H1 (cell line): Measurements from ENCODE around the gene TMEM222. TPM values are rescaled to one million over a fixed set of nuclear protein-coding genes. Genes with fewer than 3 reads are reported as not detected.
A peak's percentile ranks its signal among the peaks of the same experiment; 100 is the strongest.

Experiments used
- ASH2L ChIP-seq: fragments of 200-600, 300-600 bp; sonication (generic); IDR thresholded peaks from one replicate; pipeline ENCODE4 v1.7.1; 2017; ENCODE audit warnings: low read length
- EGR1 ChIP-seq: IDR thresholded peaks from 2 replicates; pipeline ENCODE4 v1.6.1; 2011; ENCODE audit warnings: low read depth, low read length, borderline replicate concordance
- KDM4A ChIP-seq: IDR thresholded peaks from one replicate; pipeline ENCODE4 v1.7.1; 2012; ENCODE audit warnings: low read depth, mild to moderate bottlenecking, moderate library complexity, low read length, inconsistent platforms; ENCODE audit not compliant: severe bottlenecking
- NANOG ChIP-seq: IDR thresholded peaks from 2 replicates; pipeline ENCODE4 v1.6.1; 2011; ENCODE audit warnings: low read length, low read depth, mild to moderate bottlenecking, inconsistent platforms; ENCODE audit not compliant: insufficient read depth, poor library complexity, severe bottlenecking
- TAF1 ChIP-seq: IDR thresholded peaks from 2 replicates; pipeline ENCODE4 v1.6.1; 2011; ENCODE audit warnings: mild to moderate bottlenecking, low read depth, low read length
- polyA plus RNA-seq, 7 experiments: library from polyadenylated mRNA; depleted of rRNA in 3 of 7; stranded (reverse) in 5 of 7; unstranded in 2 of 7; fragments of >200 nt in 5 of 7; fragments of 200-250 nt in 2 of 7; gene quantifications; 1 replicate in 5 of 7; 2 replicates in 1 of 7; 4 replicates in 1 of 7; pipeline versions ENCODE4 v1.2.1 to v1.2.3, GENCODE V29; 2011 to 2013; ENCODE audit warnings: missing spikeins in 2 of 7, mixed read lengths in 2 of 7
- total RNA-seq: library from RNA; stranded (reverse); fragmentation: NEBNext Ultra II Directional; extraction: Animal tissue kit (Norgen Biotek cat#: 25700); gene quantifications from 2 replicates; pipeline ENCODE4 v1.2.1, GENCODE V29; 2021
- TF ChIP-seq, protein P1 (sequence below): fragments of 300-600 bp; sonication (generic); IDR thresholded peaks from 2 replicates; pipeline ENCODE4 v1.7.1; 2012; ENCODE audit warnings: low read length, moderate library complexity, mild to moderate bottlenecking, inconsistent platforms; ENCODE audit not compliant: insufficient replicate concordance
- TF ChIP-seq, protein P2 (sequence below), 3 experiments: IDR thresholded peaks; 1 replicate in 2 of 3; 2 replicates in 1 of 3; pipeline versions ENCODE4 v1.5.1 to v1.6.1; 2011; ENCODE audit warnings: low read length in 3 of 3, mild to moderate bottlenecking in 3 of 3, inconsistent platforms in 2 of 3, low read depth in 1 of 3, moderate library complexity in 1 of 3; ENCODE audit not compliant: insufficient read depth in 1 of 3; ENCODE audit errors: control extremely low read depth in 1 of 3

Gene TMEM222
- total and polyA plus RNA-seq, 2 of the 8 experiments (the other 6 are each of a cell fraction or from before 2014, with no cell fraction given): 27.0 to 51.8 TPM

- peak; percentile 26 for TF ChIP-seq KDM4A
- peak; percentile 59 for TF ChIP-seq ASH2L
- TF ChIP-seq NANOG: no peak
- no peak; the same call in 1 of the 2 replicates for TF ChIP-seq EGR1
- TF ChIP-seq, protein P1, sequence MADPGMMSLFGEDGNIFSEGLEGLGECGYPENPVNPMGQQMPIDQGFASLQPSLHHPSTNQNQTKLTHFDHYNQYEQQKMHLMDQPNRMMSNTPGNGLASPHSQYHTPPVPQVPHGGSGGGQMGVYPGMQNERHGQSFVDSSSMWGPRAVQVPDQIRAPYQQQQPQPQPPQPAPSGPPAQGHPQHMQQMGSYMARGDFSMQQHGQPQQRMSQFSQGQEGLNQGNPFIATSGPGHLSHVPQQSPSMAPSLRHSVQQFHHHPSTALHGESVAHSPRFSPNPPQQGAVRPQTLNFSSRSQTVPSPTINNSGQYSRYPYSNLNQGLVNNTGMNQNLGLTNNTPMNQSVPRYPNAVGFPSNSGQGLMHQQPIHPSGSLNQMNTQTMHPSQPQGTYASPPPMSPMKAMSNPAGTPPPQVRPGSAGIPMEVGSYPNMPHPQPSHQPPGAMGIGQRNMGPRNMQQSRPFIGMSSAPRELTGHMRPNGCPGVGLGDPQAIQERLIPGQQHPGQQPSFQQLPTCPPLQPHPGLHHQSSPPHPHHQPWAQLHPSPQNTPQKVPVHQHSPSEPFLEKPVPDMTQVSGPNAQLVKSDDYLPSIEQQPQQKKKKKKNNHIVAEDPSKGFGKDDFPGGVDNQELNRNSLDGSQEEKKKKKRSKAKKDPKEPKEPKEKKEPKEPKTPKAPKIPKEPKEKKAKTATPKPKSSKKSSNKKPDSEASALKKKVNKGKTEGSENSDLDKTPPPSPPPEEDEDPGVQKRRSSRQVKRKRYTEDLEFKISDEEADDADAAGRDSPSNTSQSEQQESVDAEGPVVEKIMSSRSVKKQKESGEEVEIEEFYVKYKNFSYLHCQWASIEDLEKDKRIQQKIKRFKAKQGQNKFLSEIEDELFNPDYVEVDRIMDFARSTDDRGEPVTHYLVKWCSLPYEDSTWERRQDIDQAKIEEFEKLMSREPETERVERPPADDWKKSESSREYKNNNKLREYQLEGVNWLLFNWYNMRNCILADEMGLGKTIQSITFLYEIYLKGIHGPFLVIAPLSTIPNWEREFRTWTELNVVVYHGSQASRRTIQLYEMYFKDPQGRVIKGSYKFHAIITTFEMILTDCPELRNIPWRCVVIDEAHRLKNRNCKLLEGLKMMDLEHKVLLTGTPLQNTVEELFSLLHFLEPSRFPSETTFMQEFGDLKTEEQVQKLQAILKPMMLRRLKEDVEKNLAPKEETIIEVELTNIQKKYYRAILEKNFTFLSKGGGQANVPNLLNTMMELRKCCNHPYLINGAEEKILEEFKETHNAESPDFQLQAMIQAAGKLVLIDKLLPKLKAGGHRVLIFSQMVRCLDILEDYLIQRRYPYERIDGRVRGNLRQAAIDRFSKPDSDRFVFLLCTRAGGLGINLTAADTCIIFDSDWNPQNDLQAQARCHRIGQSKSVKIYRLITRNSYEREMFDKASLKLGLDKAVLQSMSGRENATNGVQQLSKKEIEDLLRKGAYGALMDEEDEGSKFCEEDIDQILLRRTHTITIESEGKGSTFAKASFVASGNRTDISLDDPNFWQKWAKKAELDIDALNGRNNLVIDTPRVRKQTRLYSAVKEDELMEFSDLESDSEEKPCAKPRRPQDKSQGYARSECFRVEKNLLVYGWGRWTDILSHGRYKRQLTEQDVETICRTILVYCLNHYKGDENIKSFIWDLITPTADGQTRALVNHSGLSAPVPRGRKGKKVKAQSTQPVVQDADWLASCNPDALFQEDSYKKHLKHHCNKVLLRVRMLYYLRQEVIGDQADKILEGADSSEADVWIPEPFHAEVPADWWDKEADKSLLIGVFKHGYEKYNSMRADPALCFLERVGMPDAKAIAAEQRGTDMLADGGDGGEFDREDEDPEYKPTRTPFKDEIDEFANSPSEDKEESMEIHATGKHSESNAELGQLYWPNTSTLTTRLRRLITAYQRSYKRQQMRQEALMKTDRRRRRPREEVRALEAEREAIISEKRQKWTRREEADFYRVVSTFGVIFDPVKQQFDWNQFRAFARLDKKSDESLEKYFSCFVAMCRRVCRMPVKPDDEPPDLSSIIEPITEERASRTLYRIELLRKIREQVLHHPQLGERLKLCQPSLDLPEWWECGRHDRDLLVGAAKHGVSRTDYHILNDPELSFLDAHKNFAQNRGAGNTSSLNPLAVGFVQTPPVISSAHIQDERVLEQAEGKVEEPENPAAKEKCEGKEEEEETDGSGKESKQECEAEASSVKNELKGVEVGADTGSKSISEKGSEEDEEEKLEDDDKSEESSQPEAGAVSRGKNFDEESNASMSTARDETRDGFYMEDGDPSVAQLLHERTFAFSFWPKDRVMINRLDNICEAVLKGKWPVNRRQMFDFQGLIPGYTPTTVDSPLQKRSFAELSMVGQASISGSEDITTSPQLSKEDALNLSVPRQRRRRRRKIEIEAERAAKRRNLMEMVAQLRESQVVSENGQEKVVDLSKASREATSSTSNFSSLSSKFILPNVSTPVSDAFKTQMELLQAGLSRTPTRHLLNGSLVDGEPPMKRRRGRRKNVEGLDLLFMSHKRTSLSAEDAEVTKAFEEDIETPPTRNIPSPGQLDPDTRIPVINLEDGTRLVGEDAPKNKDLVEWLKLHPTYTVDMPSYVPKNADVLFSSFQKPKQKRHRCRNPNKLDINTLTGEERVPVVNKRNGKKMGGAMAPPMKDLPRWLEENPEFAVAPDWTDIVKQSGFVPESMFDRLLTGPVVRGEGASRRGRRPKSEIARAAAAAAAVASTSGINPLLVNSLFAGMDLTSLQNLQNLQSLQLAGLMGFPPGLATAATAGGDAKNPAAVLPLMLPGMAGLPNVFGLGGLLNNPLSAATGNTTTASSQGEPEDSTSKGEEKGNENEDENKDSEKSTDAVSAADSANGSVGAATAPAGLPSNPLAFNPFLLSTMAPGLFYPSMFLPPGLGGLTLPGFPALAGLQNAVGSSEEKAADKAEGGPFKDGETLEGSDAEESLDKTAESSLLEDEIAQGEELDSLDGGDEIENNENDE: no peak
- TF ChIP-seq, protein P2, sequence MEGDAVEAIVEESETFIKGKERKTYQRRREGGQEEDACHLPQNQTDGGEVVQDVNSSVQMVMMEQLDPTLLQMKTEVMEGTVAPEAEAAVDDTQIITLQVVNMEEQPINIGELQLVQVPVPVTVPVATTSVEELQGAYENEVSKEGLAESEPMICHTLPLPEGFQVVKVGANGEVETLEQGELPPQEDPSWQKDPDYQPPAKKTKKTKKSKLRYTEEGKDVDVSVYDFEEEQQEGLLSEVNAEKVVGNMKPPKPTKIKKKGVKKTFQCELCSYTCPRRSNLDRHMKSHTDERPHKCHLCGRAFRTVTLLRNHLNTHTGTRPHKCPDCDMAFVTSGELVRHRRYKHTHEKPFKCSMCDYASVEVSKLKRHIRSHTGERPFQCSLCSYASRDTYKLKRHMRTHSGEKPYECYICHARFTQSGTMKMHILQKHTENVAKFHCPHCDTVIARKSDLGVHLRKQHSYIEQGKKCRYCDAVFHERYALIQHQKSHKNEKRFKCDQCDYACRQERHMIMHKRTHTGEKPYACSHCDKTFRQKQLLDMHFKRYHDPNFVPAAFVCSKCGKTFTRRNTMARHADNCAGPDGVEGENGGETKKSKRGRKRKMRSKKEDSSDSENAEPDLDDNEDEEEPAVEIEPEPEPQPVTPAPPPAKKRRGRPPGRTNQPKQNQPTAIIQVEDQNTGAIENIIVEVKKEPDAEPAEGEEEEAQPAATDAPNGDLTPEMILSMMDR (IDR thresholded peaks at IDR 0.05; ENCODE audit: control extremely low read depth in 1 of 3, insufficient read depth in 1 of 3, low read depth in 1 of 3, low read length in 3 of 3): peak in 2 of 3 experiments; percentile 46 to 68; a peak in 3 of 4 replicates
- no peak for TF ChIP-seq TAF1
Observed at GRCh38 chr1:27366411-27367159, 44.6 kb downstream of the TMEM222 start, which contains the start of gene MAP3K6 (continued).
